HL-60/S4 treated with retinoic acid at 250 ng/mL for 4 days and 3 days (cell line): Measurements from ENCODE around the gene KEL.
"Not testable (repeated sequence)": the region's sequence is repeated elsewhere in the genome, so short reads cannot be mapped to it uniquely, and the experiment has no call there.

Experiments used
- in situ Hi-C: fragments of 300-500 bp; cut with MboI; formaldehyde crosslinking; loops from 2 replicates; pipeline ENCODE4 v1.7.0; 2022; ENCODE audit warnings: low sequenced_read_pairs

Gene KEL, protein sequence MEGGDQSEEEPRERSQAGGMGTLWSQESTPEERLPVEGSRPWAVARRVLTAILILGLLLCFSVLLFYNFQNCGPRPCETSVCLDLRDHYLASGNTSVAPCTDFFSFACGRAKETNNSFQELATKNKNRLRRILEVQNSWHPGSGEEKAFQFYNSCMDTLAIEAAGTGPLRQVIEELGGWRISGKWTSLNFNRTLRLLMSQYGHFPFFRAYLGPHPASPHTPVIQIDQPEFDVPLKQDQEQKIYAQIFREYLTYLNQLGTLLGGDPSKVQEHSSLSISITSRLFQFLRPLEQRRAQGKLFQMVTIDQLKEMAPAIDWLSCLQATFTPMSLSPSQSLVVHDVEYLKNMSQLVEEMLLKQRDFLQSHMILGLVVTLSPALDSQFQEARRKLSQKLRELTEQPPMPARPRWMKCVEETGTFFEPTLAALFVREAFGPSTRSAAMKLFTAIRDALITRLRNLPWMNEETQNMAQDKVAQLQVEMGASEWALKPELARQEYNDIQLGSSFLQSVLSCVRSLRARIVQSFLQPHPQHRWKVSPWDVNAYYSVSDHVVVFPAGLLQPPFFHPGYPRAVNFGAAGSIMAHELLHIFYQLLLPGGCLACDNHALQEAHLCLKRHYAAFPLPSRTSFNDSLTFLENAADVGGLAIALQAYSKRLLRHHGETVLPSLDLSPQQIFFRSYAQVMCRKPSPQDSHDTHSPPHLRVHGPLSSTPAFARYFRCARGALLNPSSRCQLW

DNA sequence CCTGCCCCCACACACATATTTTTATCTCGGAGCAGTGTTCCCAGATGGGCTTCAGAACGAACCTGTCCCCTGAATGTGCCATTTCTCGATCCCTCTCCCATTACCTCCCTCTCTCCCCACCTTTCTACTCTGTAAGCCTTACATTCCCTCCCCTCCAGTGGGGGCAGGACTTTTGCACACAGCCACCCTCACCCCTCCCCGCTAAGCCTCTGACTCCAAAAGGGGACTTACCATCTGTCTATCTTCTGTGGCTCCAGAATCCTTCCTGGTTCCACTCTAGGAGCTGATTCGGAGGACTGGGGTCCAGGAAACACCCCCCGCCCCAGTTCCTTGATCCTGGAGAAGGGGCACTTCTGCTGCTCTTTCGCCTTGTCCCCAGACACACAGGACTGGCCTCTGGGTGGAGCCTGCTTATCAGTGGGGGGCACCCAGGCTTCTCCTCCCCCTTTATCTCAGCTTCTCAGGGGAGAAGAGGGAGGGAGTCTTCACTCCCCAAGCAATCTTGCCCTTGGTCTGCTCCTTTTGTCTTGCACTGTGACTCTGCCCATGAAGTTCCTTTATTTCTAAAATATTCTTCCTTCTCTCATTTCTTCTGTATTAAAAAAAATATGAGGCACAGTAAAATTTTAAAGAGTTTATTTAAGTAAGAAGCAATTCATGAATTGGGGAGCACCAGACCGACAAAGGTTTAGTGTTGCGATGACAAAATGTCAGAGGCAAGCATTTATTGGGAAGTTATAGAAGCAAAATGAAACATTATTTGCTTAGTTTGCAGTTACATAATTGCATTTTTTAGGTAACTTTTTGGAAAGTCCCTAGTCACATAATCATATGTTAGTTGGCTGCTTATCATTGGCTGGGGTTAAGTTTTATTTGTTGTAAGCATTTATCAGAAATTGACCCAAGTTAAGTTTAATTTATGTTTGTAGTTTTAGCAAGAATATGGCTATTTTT lies at the start of gene KEL:
Gene KEL, minus strand, starts transcription at position 391 of the 954 bp plus-strand sequence. Its CDS starts 157 bp downstream, at position 234.
- in situ Hi-C loops = no loop called here

DNA sequence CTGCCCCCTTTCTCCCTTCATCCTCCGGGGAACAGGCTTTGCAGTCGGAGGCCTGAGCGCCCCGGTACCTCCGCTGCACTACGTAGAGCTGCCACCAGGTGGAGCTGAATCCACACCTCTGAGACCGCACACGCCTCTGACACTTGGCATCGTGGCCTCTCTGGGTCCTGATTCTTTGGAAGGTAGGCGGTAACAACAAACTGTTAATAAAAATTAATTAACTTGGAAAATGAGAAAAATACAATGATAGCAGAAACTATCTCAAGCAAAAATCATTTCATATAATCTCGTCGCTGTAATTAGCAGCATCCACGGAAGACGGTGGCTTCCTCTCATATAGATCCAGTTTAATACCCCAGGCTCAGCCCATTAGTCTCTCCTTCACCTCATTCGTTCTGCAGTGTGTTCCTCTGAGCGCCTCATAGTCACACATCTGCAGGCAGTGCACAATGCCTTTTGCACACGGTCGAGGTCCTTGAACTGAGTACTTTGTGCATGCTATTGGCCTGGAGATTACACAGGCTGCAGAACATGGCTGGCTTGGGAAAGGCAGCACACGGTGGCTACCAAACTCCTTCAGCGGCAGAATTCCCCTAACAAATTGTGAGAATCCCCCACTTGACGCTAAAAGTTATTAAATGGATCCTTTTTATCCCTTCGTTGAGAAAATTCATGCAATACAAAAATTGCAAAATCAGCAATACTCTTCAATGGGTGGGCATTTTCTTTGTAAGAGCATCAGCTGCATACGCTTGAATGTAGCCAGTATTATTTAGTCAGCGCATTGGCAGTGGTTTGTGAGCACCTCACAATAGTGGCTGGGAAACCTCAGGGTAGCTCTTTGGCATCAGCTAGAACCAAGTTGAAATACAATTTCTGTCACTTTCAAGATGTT lies 46.1 kb upstream of the KEL start:
- in situ Hi-C loops = no loop called here

DNA sequence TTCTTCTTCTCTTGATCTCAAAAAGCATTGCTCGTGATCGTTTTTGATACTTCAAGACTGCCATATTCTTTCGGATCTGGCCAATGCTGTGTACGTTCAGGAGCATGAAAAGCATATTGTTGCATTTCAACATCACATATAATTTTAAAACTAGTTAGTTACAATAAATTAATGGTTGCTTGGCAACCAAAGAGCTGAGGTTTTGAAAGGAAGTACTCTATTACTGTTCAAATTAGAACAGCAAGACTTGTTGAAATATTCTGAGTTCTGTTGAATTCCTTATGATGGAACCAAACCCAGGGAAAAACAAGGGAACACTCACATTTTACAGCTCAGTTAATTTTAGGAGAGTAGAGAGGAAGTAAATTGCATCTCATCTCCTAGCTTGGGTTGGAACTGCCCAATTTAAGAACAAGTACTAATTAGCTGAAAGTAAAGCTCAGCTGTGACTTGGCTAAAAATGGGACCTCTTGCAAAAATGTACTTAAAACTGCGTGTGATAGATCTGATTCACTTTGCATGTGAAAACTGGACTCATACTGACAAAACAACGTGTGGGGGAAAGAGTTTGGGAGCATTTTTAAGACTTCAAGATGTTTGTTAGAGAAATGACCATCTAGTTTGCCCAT lies 43.6 kb upstream of the KEL start:
- in situ Hi-C loops = no loop called here

DNA sequence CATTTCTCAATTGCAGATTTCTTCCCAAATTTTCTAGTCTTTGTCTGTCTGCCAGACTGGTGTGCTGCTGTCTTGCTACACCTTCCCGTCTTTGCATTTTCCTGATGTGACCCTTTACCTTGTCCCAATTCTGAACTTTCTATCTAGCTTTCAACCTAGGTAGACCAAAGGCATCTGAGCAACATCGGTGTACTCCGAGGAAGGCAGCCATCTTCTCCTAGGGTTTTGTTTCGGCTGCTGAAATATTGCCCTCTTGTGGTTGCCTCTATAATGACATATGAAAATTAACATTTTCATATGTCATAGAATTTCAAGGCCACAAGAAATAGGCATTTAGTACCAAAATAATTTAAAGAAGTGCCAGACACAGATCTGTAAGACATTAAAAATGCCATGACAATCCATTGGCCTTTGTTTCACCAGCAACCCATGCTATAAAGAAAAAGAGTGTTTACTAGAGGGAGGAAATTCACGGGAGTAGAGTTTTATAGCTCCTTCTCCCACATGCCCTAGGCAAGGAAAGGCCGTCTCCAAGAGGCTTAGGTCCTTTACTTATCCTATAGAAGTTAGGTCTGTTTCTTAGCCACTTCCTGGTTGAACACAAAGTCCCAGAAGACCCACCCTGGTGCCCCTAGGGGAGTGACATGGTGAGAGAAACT lies 41.4 kb upstream of the KEL start:
- in situ Hi-C loops = no loop called here

DNA sequence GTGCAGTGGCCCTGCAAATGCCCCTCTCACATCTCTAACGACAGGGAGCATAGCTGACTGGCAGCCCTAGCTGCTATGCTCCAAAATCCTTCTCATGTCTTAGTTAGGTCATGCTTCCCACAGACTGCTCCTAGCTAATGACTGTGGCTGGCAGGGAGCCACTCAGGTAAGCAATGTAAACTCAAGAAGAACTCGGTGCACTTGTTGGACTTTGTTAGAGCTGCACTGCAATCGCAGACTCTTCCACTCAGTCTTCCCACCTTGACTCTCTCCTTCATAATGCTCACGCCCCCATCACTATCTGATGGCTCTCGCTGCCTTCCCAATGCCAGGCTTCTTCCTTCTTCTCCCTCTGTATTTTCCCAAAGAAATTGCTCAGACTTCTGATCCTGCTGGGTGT lies 40.7 kb upstream of the KEL start:
- in situ Hi-C loops = no loop called here

DNA sequence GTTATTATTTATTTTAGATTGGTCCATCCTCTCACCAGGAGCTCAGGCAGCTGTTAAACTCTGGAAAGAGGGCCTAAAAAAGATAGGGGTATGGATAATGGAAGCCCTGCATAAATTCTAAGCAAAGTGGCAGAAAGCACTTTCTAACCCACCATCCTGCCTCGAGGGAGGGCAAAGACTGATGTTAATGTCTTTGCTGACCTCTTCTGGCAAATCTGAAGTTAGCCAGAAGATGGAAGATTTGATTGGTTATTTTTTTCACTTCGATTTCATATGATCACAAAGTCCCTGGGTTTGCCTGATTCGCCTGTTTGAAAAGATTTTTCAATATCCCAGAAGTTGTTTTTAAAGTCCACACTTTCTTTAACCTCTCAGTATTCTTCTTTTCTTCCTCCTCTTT lies 39.9 kb upstream of the KEL start:
- in situ Hi-C loops = no loop called here

- in situ Hi-C loops = no loop called here
These were observed 38.5 kb upstream of the KEL start for GRCh38 chr7:143000648-143001047.

- in situ Hi-C loops = no loop called here
These were observed 37.6 kb upstream of the KEL start for GRCh38 chr7:142999793-143000192.

- in situ Hi-C loops = no loop called here
These were observed 36.8 kb upstream of the KEL start for GRCh38 chr7:142998966-142999365.

GRCh38 chr7:142997456-142997989 lies 35.4 kb upstream of the KEL start:
- in situ Hi-C loops = no loop called here

DNA sequence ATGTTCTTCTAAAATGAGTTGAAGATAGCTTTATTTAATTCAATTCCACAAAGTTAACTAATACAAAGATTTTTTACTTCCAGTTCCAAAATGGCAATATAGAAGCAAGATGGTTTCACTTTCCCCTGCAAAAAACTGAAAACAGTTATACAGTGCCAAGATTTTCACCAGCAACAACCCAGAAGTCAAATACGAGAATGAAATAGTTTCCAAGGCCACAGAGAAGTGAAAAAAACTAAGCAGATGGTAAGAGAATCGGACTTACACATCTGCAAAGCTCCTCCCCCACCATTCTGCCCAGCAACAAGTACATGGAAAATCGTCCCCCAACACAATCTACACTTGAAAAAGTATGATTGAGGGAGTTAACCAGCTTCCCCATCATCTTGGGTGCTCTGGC lies 30.3 kb upstream of the KEL start:
- in situ Hi-C loops = no loop called here

- in situ Hi-C loops = no loop called here
These were observed 22.1 kb upstream of the KEL start for GRCh38 chr7:142984297-142984696.

- in situ Hi-C loops = no loop called here
These were observed 21.7 kb upstream of the KEL start for GRCh38 chr7:142983825-142984224.

- in situ Hi-C loops = not testable (repeated sequence)
These were observed 16.2 kb upstream of the KEL start for GRCh38 chr7:142978402-142978801.

DNA sequence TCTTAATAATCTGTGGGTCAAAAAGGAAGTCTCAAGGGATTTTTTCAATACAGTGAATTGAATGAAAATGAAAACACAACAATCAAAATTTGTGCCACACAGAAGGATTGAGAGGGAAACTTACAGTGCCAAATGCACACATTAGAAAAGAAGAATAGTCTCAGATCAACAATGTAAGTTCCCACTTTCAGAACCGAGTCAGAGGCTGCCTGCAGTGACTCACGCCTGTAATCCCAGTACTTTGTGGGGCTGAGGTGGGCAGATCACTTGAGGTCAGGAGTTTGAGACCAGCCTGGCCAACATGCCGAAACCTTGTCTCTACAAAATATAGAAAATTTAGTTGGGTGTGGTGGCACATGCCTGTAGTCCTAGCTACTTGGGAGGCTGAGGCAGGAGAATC lies 12.5 kb upstream of the KEL start:
- in situ Hi-C loops = no loop called here

GRCh38 chr7:142969183-142969582 lies 7.0 kb upstream of the KEL start:
- in situ Hi-C loops = no loop called here

DNA sequence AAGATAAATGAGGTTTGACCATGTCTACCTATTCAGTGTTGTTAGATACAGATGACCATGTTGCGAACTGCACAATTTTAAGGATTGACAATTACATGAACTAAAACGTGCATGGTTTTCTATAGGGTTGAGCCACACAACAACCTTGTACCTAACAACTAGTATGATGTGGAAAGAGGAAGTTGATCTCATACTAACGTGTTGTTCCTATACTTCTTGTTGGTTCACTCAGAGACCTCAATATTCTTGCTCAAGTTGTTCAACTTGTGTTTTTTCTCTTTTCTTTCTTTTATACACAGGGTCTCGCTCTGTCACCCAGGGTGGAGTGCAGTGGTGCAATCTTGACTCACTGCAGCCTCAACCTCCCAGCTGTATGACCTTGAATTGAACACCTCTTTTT lies 6.1 kb upstream of the KEL start:
- in situ Hi-C loops = no loop called here

DNA sequence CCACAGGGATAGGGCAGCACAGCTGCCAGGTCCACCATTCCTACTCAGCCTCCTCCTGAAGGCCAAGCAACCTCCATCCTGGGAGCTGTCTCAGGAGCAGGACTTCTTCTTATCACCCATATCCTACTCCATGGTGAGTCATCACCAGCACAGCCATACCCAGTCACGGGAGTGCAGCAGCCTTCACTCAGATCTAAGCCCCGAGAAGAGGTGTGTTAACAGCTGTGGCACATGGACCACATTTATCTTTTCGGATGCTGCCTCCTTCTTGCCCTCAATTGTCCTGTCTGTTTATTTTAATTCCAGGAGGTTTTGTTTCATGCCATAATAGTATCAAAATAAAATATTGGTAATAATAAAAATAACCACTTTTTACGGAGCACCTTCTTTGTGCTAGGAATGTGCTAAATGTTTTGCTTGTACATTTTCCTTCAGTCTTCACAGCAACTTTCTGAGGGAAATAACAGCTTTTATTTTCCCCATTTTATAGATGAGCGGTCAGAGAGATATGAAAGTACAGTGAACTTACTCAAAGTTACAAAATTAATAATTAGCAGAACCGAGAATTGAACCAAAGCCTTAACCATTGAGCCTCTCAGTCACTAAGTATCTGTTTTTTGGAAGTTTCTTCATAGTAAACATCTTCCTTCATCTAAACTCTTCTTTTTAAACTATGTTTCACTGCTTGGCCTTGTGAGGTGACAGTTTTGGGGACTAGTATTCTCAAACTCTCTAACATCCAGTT lies 2.5 kb upstream of the KEL start:
- in situ Hi-C loops = no loop called here
